ENCODE data around the gene LRP1B.

The LRP1B gene

DNA sequence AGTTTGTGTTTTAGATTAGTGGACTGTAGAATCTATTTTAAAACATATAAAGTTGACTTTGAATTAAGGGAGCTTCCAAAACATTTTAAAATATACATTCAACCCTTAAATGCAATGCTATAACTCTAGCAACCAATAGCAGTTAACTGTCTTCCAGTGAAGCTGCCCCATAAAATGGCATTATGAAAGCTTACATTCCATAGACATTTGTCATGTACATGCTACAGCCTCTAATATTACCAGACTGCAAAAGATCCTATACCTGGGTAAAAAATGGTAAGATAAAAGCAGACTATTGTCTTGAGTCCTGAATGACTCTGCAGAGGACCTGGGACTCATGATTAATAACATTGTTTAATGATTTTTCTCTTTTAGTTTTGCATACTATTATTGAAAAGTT is 489.4 kb downstream of the LRP1B start:
- DNase-seq = no peak

DNA sequence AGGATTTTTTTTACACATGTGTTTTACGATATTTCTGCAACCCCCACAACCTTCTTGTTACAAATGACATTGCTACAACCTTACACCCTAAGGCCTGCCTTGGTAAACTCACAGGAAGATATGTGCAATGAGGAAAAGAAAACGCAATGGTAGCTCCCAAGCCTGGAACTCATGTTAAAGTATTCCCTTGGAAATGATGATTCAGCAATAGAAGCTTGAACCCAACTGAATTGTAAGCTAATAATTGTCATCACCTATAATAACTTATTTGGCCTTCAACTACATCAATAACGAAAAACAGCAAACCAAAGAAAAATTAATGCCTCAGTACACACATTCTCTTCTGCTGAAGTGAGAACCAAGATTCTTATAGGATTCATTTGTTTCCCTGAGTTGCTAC is 491.0 kb downstream of the LRP1B start:
- DNase-seq = no peak

GRCh38 chr2:141633132-141633531 is 497.7 kb downstream of the LRP1B start:
- DNase-seq = no peak

DNA sequence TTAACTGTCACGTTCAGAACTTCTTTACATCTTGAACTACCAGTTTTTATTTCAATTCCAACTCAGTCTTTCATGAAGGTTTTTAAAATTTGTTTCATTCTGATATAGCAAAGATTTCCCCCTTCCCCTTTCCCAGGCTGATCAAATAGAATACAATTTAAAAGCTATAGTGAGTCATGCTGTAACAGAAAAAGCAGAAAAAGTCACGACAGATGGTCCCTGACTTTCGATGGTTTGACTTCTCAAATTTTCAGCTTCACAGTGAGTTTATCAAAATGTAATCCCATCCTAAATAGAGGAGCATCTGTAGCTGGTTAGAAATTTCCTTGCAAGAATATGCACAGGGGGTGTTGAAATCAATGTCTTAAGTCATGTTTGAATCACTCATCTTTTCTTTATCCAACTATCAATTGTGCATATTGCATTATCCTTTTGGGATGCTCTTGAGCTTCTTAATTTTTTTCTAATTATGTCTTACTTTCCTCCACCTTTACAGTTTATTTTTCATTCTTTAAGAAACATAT is 500.3 kb downstream of the LRP1B start:
- DNase-seq = no peak

GRCh38 chr2:141620372-141620771 is 510.4 kb downstream of the LRP1B start:
- DNase-seq = no peak

DNA sequence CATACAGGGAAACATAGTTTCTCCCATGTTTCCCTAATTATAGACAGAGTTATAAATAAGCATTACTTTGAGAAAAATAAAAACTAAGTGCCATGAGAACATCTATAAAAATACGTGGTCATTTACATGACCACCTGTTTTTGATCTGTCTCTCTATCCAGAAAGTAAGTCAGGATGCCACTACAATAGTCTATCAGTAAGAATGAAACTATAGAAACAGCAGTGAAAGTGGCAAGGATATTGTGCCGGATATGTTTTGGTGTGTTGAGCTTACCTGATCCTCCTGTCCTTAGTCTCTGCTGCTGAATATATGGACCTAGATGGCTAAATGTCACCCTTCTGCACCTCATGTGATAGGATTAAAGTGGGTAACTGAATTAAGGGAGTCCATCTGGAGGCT is 512.4 kb downstream of the LRP1B start:
- no peak for DNase-seq

DNA sequence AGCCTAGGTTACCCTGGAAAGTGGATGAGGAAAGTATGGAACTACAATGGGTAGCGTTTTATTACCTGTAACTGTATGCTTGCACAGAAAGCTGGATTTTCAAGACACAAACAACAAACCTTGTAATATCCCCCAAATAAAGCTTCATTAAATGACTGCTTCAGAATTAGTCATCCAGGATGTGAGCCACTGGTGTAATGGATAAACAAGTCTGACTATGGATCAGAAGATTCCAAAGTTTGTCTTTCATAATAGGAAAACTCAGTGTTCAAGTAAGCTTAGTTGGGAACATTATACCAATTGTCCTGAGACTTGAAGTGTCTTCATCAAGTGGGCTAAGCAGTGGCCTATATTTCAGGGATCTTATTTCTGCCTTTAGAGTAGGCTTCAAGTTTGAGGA is 518.8 kb downstream of the LRP1B start:
- no peak for DNase-seq

DNA sequence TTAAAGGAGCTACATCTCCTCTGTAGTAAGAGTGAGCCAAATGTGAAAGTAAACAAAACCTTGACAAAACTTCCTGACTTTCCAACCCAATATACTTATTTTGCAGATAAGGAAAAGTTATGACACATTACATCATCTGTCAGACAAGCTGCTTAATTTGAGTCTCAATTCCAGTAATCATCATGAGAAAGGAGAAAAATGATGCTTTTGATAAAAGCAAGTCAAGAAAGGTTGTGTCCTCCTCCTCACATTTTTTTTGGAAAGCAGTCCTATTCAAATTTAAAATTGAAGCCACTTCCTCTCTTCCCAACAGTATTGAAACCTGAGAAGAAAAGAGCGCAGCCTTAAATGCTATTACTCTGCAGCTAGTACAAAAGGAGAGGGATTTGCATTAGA is 519.6 kb downstream of the LRP1B start:
- DNase-seq = no peak

DNA sequence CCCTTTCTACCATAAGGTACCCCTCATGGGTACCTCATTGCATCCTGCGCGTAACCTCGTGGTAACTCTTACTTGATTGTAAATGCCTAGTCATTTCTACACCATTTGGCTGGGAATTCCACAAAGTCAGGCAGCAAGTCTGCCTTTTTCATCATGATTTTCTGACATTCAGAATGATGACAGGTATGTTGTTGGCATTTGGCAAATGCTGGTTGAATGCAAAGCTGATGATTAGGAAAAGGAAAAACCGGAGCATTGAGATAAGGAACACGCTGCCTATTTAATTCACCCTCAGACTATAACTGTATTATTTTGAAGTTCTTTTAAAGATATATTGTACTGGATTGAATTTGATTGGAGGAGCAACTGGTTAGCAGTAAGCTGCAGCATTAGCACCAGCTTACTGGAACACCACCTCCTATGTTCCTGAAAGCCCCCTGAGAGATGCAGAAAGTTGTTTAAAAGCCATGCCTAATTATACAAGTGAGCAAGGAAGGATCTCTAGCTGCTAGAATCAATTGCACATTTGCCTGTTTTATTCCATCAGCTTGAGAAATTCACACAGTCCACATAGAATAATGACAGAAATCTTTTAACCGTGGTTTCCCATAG is 520.1 kb downstream of the LRP1B start:
- DNase-seq = no peak

- no peak for DNase-seq
Measured at GRCh38 chr2:141605163-141605562, 525.7 kb downstream of the LRP1B start.

- DNase-seq = no peak
Measured at GRCh38 chr2:141601511-141602152, 529.2 kb downstream of the LRP1B start.

DNA sequence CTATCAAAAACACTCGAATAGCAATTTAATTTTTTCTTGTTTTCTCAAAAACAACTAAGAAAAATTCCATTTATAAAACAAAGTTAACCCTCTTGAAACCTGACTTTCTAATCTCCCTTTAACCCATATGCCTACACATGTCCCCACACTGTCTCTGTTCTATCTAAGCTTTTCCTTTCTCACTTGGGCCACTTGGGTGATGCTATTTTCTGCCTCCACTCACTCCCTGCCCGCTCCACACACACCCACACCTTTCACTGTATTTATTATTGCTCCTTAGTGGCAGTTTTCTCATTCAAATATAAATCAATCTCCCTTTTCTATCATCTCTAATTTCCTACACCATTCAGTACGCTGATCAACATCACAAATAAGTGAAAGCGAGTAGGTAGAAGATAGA is 531.1 kb downstream of the LRP1B start:
- DNase-seq = no peak

GRCh38 chr2:141598982-141599381 is 531.8 kb downstream of the LRP1B start:
- DNase-seq = no peak

DNA sequence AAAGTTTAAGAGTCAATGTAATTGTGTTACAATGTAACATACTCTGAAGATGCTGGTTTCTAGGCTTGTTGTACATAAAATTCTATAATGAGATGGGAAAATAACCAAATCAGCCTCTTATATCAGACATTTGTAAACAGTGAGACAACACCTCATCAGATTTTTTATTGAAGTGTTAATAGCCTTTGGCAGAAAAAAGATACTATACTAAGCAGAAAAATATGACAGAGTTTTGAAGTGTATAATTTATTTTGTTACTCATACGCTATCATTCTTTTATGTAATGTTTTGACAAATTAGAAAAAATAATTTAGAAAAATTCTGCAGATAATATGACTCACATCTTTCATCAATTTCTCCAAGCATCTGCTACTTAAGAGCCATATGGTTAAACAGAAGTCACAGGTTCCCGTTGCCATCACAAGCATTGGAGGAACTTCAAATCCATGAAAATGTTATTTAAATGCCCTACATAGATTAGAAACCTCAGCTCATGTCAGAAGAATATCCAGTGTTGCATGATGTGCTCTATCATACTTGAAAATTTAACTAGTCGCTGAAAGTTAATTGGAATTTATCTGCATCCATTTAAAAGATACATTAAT is 535.4 kb downstream of the LRP1B start:
- no peak for DNase-seq

GRCh38 chr2:141591787-141592186 is 539.0 kb downstream of the LRP1B start:
- no peak for DNase-seq

DNA sequence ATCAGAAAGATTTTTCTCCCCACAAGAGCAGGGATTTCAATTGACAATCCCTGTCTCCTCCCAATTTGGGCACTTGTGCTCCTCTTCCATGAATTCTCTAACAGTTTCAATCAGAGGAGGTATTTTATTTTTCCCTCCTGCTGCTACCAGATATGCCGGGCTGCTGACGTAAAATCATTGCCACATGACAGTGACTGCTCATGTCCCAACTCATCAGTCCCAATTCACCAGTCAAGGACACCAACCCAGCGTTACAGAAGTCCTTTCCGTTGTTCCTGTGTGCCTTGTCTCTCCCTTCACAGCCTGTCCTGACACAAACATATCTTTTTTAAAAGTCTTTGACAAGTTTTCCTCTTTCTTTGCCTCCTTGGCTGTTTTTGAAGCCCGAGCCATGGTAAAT is 540.2 kb downstream of the LRP1B start:
- no peak for DNase-seq

- DNase-seq = no peak
Measured at GRCh38 chr2:141589314-141589713, 541.5 kb downstream of the LRP1B start.

DNA sequence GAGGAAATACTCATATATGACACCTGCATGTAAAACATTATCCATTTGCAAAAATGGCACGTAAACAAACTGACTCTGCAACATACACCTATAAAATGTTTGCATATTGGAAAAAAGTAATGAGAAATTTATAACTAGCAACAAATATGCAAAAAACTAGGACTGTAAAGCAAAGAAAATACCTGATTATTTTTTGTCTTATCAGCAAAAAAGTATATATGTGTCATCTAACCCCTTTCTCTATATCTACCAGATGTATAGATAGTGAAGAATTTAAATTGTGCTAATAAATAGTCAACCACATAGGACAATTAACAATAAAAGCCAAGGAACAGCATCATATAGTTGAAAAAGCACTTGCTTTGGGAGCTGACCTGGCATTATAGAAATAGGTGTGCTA is 543.8 kb downstream of the LRP1B start:
- DNase-seq = no peak

DNA sequence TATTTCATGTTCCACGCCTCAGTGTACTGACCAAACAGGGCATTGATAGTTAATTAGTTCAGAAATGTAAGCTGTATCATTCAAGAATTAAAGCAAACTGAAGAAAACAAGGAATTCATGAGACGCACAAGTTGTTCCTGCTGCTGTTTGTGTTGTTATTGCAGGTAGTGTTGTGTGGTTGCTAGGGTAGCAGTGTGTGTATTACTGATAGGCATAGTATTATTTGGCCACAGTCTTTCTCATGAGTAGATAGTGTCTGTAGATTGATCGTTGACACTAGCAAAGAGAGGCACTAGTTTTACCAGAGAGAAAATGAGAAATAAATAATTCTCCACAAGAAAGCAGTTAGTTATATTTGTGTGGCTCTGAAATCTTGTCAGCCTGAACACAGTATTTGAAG is 548.6 kb downstream of the LRP1B start:
- no peak for DNase-seq

GRCh38 chr2:141579071-141579470 is 551.7 kb downstream of the LRP1B start:
- no peak for DNase-seq

GRCh38 chr2:141570474-141571131 is 560.2 kb downstream of the LRP1B start:
- no peak for DNase-seq

GRCh38 chr2:141569941-141570340 is 560.9 kb downstream of the LRP1B start:
- DNase-seq = no peak

GRCh38 chr2:141565597-141565996 is 565.2 kb downstream of the LRP1B start:
- no peak for DNase-seq

- no peak for DNase-seq
Measured at GRCh38 chr2:141560723-141561122, 570.1 kb downstream of the LRP1B start.
